Chondrocyte (in vitro differentiated cells): ENCODE measurements around the gene FHDC1. TPM values are rescaled to one million over a fixed set of nuclear protein-coding genes. Genes with fewer than 3 reads are reported as not detected.

Experiments
- DNase-seq: peaks from one replicate; pipeline ENCODE4 v3.0.0; 2021; ENCODE audit warnings: mixed read lengths, low spot score
- H3K27ac Mint-ChIP-seq: one replicate; pipeline ENCODE4 v1.8.0; 2021; ENCODE audit warnings: mild to moderate bottlenecking, moderate library complexity, mixed read lengths; ENCODE audit not compliant: unreplicated experiment
- H3K27me3 Mint-ChIP-seq: 2 replicates; pipeline ENCODE4 v1.8.0; 2021; ENCODE audit warnings: low read depth, mixed read lengths
- H3K36me3 Mint-ChIP-seq: 2 replicates; pipeline ENCODE4 v1.8.0; 2021; ENCODE audit warnings: low read depth, mixed read lengths
- H3K4me1 Mint-ChIP-seq: 2 replicates; pipeline ENCODE4 v1.8.0; 2021; ENCODE audit warnings: low read depth, mild to moderate bottlenecking, mixed read lengths
- H3K4me3 Mint-ChIP-seq: one replicate; pipeline ENCODE4 v1.8.0; 2021; ENCODE audit warnings: mild to moderate bottlenecking, moderate library complexity, mixed read lengths; ENCODE audit not compliant: unreplicated experiment
- H3K9me3 Mint-ChIP-seq: 2 replicates; pipeline ENCODE4 v1.8.0; 2021; ENCODE audit warnings: low read depth, mixed read lengths
- CTCF ChIP-seq: fragments of 200-600 bp; sonication (generic); IDR thresholded peaks from 2 replicates; pipeline ENCODE4 v1.5.0; 2021; ENCODE audit warnings: antibody characterized with exemption, mild to moderate bottlenecking, moderate library complexity
- total RNA-seq: library from RNA; stranded (reverse); gene quantifications from 3 replicates; pipeline ENCODE4 v1.2.1, GENCODE V29; 2021

FHDC1 gene
- total RNA-seq, 1 donor from 2014 or later = 4.2 TPM

- Mint-ChIP-seq H3K27me3 (no peaks in the 10 kb centered on the region), H3K4me1 (peaks cover 44% of the 10 kb centered on the region), H3K27ac (no peak overlapping the region), H3K9me3 (no peaks in the 10 kb centered on the region), H3K36me3 (peaks cover 3% of the 10 kb centered on the region), H3K4me3 (no peak overlapping the region)
- no peak for TF ChIP-seq CTCF
- DNase-seq = no peak
These were observed 8.7 kb downstream of the FHDC1 start for GRCh38 chr4:152944666-152945320.

- Mint-ChIP-seq H3K27ac (no peak overlapping the region), H3K9me3 (no peaks in the 10 kb centered on the region), H3K4me1 (peaks cover 44% of the 10 kb centered on the region), H3K36me3 (peaks cover 3% of the 10 kb centered on the region), H3K4me3 (no peak overlapping the region), H3K27me3 (no peaks in the 10 kb centered on the region)
- no peak for TF ChIP-seq CTCF
- no peak for DNase-seq
These were observed 9.5 kb downstream of the FHDC1 start for GRCh38 chr4:152945639-152946038.

- Mint-ChIP-seq H3K27me3 (no peaks in the 10 kb centered on the region), H3K4me1 (peaks cover 52% of the 10 kb centered on the region), H3K36me3 (peaks cover 3% of the 10 kb centered on the region), H3K27ac (no peak overlapping the region), H3K4me3 (no peak overlapping the region), H3K9me3 (no peaks in the 10 kb centered on the region)
- DNase-seq = no peak
- no peak for TF ChIP-seq CTCF
These were observed 10.3 kb downstream of the FHDC1 start for GRCh38 chr4:152946446-152946845.

- no peak for TF ChIP-seq CTCF
- Mint-ChIP-seq H3K27me3 (no peaks in the 10 kb centered on the region), H3K9me3 (no peaks in the 10 kb centered on the region), H3K4me3 (no peak overlapping the region), H3K27ac (no peak overlapping the region), H3K36me3 (peaks cover 3% of the 10 kb centered on the region), H3K4me1 (peaks cover 61% of the 10 kb centered on the region)
- no peak for DNase-seq
These were observed 11.2 kb downstream of the FHDC1 start for GRCh38 chr4:152947311-152947710.

DNA sequence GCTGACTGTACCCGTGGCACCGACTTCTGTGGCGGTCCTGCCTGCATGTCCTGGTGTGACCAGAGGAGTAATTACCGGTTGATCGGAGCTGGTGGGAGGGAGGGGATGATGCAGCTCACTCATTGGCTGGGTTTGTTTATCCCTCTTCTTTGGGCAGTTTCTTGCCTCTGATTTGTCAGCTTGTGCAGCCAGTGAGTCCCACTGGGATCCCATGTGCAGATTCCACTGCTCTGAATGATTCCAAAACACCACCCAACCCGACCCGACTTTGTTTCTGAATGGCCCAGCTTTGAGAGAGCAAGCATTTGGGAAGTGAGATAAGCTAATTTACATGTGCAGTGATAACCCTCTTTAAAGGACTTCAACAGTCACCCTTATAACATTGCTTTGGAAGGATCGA lies 13.8 kb downstream of the FHDC1 start:
- Mint-ChIP-seq H3K36me3 (peaks cover 8% of the 10 kb centered on the region), H3K4me3 (no peak overlapping the region), H3K9me3 (no peaks in the 10 kb centered on the region), H3K4me1 (peaks cover 54% of the 10 kb centered on the region), H3K27me3 (no peaks in the 10 kb centered on the region), H3K27ac (peak overlapping the region; percentile 6)
- TF ChIP-seq CTCF = no peak
- DNase-seq = no peak
